Measurements from ENCODE around the gene EDIL3.

- TF ChIP-seq EP300 (IDR thresholded peaks at IDR 0.05): no peak
- no peak for TF ChIP-seq CTCF (IDR thresholded peaks at IDR 0.05)
These were observed 473.2 kb downstream of the EDIL3 start for GRCh38 chr5:83911367-83911919.

Measured in sigmoid colon (tissue), 4 donors.